22Rv1 (cell line): Measurements from ENCODE around the gene PRSS1.
"Not testable (repeated sequence)": the region's sequence is repeated elsewhere in the genome, so short reads cannot be mapped to it uniquely, and the experiment has no call there.

Experiments
- CTCF ChIP-seq: fragments of 450-650 bp; IDR thresholded peaks from 2 replicates; pipeline ENCODE4 v1.5.1; 2017; ENCODE audit warnings: mild to moderate bottlenecking
- ZFX ChIP-seq: fragments of 450-650 bp; IDR thresholded peaks from 2 replicates; pipeline ENCODE4 v1.6.1; 2017; ENCODE audit warnings: antibody characterized with exemption, borderline replicate concordance

- not testable (repeated sequence) for TF ChIP-seq CTCF, ZFX
These were observed 4.7 kb downstream of the PRSS1 start for GRCh38 chr7:142753925-142754491.
